SH-SY5Y (cell line): Measurements from ENCODE around the gene DAB1.

Experiments used
- GATA2 ChIP-seq: IDR thresholded peaks from 2 replicates; pipeline ENCODE4 v1.6.1; 2011; ENCODE audit warnings: mild to moderate bottlenecking, low read depth, low read length
- GATA3 ChIP-seq: IDR thresholded peaks from 2 replicates; pipeline ENCODE4 v1.6.1; 2011; ENCODE audit warnings: low read depth, mild to moderate bottlenecking, low read length, moderate library complexity

DNA sequence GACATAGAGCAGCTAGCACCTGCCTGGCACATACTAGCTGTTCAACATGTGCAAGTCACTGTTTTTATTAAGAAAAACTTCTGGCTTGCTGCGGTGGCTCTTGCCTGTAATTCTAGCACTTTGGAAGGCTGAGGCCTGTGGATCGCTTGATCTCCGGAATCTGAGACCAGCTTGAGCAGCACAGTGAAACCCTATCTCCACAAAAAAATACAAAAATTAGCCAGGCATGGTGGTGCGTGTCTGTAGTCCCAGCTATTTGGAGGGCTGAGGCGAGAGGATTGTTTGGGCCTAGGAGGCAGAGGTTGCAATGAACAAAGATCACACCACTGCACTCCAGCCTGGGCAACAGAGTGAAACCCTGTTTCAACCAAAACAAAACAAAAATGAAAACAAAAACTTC is 430.4 kb downstream of the DAB1 start:
- TF ChIP-seq GATA3 = no peak
- TF ChIP-seq GATA2 = no peak
